ENCODE results near the gene NTN5. TPM values are rescaled to one million over a fixed set of nuclear protein-coding genes. Genes with fewer than 3 reads are reported as not detected.

NTN5 gene
- total and polyA plus RNA-seq, 9 of the 15 experiments (the other 6 are each of a cell fraction or from before 2014, with no cell fraction given): not detected

DNA sequence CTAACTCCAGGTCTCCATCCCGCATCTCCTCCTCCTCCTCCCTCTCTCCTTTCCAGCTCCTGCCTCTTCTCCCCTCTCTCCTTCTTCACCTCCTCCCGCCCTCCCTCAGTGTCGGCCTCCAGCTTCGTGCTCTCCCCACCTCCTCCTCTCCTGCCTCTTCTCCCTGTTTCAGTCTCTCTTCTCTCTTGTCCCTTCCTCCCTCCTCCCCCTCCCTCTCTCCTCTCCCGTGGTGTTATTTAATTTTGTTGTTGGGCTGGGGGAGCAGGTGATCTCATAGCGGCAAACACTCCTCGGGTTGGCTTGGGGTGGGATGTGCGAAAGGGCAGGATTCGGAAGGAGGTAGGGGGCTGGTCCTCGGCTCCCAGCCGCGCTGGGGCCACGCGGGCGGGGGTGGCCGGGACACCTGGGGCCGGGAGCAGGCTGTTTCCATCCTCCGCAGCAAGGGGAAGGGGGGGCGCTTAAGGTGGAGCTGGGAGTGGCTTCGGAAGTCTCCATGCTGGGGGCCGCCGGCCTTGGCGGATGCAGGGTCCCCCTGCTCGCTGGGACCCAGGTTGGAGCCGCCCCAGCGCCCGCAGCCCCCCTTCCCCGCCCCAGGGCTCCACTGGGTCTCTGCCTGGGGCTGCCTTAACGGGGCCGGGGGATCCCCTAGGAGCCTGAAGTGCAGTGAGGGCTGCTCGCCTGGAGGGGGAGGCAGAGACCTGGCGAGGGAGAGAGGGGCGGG lies 26.7 kb downstream of the NTN5 start, which contains the start of gene CA11 (continued):
- TF ChIP-seq NR4A1 (CRISPR knock-in tag; IDR thresholded peaks at IDR 0.05) (no peak), NR4A1 (tag; IDR thresholded peaks at IDR 0.05) (no peak), NELFE (IDR thresholded peaks at IDR 0.05; ENCODE audit: insufficient read depth, insufficient read length) (no peak), HSF4 (CRISPR knock-in tag; IDR thresholded peaks at IDR 0.05; ENCODE audit: borderline replicate concordance) (no peak), HNRNPL (IDR thresholded peaks at IDR 0.05; ENCODE audit: low read depth, low read length) (no peak), MYNN (IDR thresholded peaks at IDR 0.05) (no peak), MYNN (CRISPR knock-in tag; IDR thresholded peaks at IDR 0.05) (no peak), EGR1 (conservative IDR thresholded peaks at IDR 0.05) (peak; percentile 60), SIRT6 (IDR thresholded peaks at IDR 0.05; ENCODE audit: low read depth, low read length) (no peak), MTA3 (IDR thresholded peaks at IDR 0.05; ENCODE audit: borderline replicate concordance) (no peak), SMARCC2 (IDR thresholded peaks at IDR 0.05; ENCODE audit: low read depth) (no peak; the same call in 1 of the 2 replicates), NR2C1 (IDR thresholded peaks at IDR 0.05) (no peak), NR2C1 (tag; IDR thresholded peaks at IDR 0.05) (no peak), GTF2A2 (tag; IDR thresholded peaks at IDR 0.05) (no peak), PCBP1 (IDR thresholded peaks at IDR 0.05; ENCODE audit: low read depth, low read length, poor library complexity, severe bottlenecking) (peak; percentile 73), ZC3H11A (IDR thresholded peaks at IDR 0.05; ENCODE audit: low read depth, low read length) (no peak)
- TF ChIP-seq, protein P1, sequence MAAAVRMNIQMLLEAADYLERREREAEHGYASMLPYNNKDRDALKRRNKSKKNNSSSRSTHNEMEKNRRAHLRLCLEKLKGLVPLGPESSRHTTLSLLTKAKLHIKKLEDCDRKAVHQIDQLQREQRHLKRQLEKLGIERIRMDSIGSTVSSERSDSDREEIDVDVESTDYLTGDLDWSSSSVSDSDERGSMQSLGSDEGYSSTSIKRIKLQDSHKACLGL (CRISPR knock-in tag; IDR thresholded peaks at IDR 0.05; ENCODE audit: borderline replicate concordance, poor library complexity, severe bottlenecking): no peak
- TF ChIP-seq, protein P2, sequence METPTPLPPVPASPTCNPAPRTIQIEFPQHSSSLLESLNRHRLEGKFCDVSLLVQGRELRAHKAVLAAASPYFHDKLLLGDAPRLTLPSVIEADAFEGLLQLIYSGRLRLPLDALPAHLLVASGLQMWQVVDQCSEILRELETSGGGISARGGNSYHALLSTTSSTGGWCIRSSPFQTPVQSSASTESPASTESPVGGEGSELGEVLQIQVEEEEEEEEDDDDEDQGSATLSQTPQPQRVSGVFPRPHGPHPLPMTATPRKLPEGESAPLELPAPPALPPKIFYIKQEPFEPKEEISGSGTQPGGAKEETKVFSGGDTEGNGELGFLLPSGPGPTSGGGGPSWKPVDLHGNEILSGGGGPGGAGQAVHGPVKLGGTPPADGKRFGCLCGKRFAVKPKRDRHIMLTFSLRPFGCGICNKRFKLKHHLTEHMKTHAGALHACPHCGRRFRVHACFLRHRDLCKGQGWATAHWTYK (CRISPR knock-in tag; IDR thresholded peaks at IDR 0.05): no peak
- TF ChIP-seq, protein P3, sequence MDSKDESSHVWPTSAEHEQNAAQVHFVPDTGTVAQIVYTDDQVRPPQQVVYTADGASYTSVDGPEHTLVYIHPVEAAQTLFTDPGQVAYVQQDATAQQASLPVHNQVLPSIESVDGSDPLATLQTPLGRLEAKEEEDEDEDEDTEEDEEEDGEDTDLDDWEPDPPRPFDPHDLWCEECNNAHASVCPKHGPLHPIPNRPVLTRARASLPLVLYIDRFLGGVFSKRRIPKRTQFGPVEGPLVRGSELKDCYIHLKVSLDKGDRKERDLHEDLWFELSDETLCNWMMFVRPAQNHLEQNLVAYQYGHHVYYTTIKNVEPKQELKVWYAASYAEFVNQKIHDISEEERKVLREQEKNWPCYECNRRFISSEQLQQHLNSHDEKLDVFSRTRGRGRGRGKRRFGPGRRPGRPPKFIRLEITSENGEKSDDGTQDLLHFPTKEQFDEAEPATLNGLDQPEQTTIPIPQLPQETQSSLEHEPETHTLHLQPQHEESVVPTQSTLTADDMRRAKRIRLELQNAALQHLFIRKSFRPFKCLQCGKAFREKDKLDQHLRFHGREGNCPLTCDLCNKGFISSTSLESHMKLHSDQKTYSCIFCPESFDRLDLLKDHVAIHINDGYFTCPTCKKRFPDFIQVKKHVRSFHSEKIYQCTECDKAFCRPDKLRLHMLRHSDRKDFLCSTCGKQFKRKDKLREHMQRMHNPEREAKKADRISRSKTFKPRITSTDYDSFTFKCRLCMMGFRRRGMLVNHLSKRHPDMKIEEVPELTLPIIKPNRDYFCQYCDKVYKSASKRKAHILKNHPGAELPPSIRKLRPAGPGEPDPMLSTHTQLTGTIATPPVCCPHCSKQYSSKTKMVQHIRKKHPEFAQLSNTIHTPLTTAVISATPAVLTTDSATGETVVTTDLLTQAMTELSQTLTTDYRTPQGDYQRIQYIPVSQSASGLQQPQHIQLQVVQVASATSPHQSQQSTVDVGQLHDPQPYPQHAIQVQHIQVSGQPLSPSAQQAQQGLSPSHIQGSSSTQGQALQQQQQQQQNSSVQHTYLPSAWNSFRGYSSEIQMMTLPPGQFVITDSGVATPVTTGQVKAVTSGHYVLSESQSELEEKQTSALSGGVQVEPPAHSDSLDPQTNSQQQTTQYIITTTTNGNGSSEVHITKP (IDR thresholded peaks at IDR 0.05; ENCODE audit: partially characterized antibody): peak; percentile 82
- TF ChIP-seq, protein P4, sequence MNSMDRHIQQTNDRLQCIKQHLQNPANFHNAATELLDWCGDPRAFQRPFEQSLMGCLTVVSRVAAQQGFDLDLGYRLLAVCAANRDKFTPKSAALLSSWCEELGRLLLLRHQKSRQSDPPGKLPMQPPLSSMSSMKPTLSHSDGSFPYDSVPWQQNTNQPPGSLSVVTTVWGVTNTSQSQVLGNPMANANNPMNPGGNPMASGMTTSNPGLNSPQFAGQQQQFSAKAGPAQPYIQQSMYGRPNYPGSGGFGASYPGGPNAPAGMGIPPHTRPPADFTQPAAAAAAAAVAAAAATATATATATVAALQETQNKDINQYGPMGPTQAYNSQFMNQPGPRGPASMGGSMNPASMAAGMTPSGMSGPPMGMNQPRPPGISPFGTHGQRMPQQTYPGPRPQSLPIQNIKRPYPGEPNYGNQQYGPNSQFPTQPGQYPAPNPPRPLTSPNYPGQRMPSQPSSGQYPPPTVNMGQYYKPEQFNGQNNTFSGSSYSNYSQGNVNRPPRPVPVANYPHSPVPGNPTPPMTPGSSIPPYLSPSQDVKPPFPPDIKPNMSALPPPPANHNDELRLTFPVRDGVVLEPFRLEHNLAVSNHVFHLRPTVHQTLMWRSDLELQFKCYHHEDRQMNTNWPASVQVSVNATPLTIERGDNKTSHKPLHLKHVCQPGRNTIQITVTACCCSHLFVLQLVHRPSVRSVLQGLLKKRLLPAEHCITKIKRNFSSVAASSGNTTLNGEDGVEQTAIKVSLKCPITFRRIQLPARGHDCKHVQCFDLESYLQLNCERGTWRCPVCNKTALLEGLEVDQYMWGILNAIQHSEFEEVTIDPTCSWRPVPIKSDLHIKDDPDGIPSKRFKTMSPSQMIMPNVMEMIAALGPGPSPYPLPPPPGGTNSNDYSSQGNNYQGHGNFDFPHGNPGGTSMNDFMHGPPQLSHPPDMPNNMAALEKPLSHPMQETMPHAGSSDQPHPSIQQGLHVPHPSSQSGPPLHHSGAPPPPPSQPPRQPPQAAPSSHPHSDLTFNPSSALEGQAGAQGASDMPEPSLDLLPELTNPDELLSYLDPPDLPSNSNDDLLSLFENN (IDR thresholded peaks at IDR 0.05; ENCODE audit: low read depth in 2 of 2, low read length in 2 of 2): no peak
